ENCODE results near the gene MAFG.

MAFG gene

GRCh38 chr17:81904600-81905423 lies 22.7 kb downstream of the MAFG start:
- Histone ChIP-seq H3K4me2 (ENCODE audit: low read depth, low read length) (no peak overlapping the region), H2AFZ (ENCODE audit: low read length) (no peak overlapping the region), H3K9ac (ENCODE audit: low read length) (no peak overlapping the region), H3K27me3 (replicated peaks; ENCODE audit: insufficient read depth, low read length) (no peaks in the 10 kb centered on the region; the same call in 1 of the 2 replicates), H3K36me3 (replicated peaks; ENCODE audit: insufficient read depth, low read length) (no peaks in the 10 kb centered on the region), H3K27ac (ENCODE audit: low read length) (no peak overlapping the region), H3F3A (ENCODE audit: insufficient read depth, low read length) (no peaks in the 10 kb centered on the region), H3K9me3 (replicated peaks; ENCODE audit: insufficient read depth, low read length) (no peaks in the 10 kb centered on the region), H3K4me1 (ENCODE audit: low read length) (peaks cover under 1% of the 10 kb centered on the region; the same call in 1 of the 2 replicates), H3K79me2 (ENCODE audit: low read length) (peaks cover 8% of the 10 kb centered on the region; the same call in 1 of the 2 replicates), H3K4me3 (ENCODE audit: low read length) (no peak overlapping the region), H4K20me1 (ENCODE audit: insufficient read depth, low read length) (no peaks in the 10 kb centered on the region), H3K9me2 (replicated peaks; ENCODE audit: insufficient read depth, low read length) (no peaks in the 10 kb centered on the region)
- no peak for DNase-seq
- TF ChIP-seq CTCF (IDR thresholded peaks at IDR 0.05; ENCODE audit: low read length) (no peak), EZH2phosphoT487 (IDR thresholded peaks at IDR 0.05; ENCODE audit: low read length) (no peak), EZH2 (optimal IDR thresholded peaks at IDR 0.05; ENCODE audit: low read depth, low read length) (no peak)

GRCh38 chr17:81903896-81904599 lies 23.5 kb downstream of the MAFG start:
- H3K27me3 ChIP-seq (replicated peaks; ENCODE audit: insufficient read depth, low read length): no peaks in the 10 kb centered on the region; the same call in 1 of the 2 replicates
- no peak overlapping the region for H3K9ac ChIP-seq (ENCODE audit: low read length)
- H3K4me3 ChIP-seq (ENCODE audit: low read length): no peak overlapping the region
- H3K9me2 ChIP-seq (replicated peaks; ENCODE audit: insufficient read depth, low read length): no peaks in the 10 kb centered on the region
- H3K9me3 ChIP-seq (replicated peaks; ENCODE audit: insufficient read depth, low read length): no peaks in the 10 kb centered on the region
- no peaks in the 10 kb centered on the region for H3F3A ChIP-seq (ENCODE audit: insufficient read depth, low read length)
- TF ChIP-seq CTCF (IDR thresholded peaks at IDR 0.05; ENCODE audit: low read length) (no peak), EZH2phosphoT487 (IDR thresholded peaks at IDR 0.05; ENCODE audit: low read length) (no peak), EZH2 (optimal IDR thresholded peaks at IDR 0.05; ENCODE audit: low read depth, low read length) (no peak)
- no peaks in the 10 kb centered on the region for H3K36me3 ChIP-seq (replicated peaks; ENCODE audit: insufficient read depth, low read length)
- no peaks in the 10 kb centered on the region for H3K4me1 ChIP-seq (ENCODE audit: low read length)
- no peak for DNase-seq
- no peak overlapping the region for H3K4me2 ChIP-seq (ENCODE audit: low read depth, low read length)
- H2AFZ ChIP-seq (ENCODE audit: low read length): no peak overlapping the region
- H3K79me2 ChIP-seq (ENCODE audit: low read length): 0 out of 2 replicates have a peak, but pooled peaks cover under 1% of the 10 kb centered on the region
- H3K27ac ChIP-seq (ENCODE audit: low read length): no peak overlapping the region
- H4K20me1 ChIP-seq (ENCODE audit: insufficient read depth, low read length): no peaks in the 10 kb centered on the region

- Histone ChIP-seq H4K20me1 (ENCODE audit: insufficient read depth, low read length) (no peaks in the 10 kb centered on the region), H3K27ac (ENCODE audit: low read length) (no peak overlapping the region), H3K9me2 (replicated peaks; ENCODE audit: insufficient read depth, low read length) (no peaks in the 10 kb centered on the region), H3K9me3 (replicated peaks; ENCODE audit: insufficient read depth, low read length) (no peaks in the 10 kb centered on the region), H3K27me3 (replicated peaks; ENCODE audit: insufficient read depth, low read length) (no peaks in the 10 kb centered on the region; the same call in 1 of the 2 replicates), H3F3A (ENCODE audit: insufficient read depth, low read length) (no peaks in the 10 kb centered on the region), H3K79me2 (ENCODE audit: low read length) (no peaks in the 10 kb centered on the region), H3K9ac (ENCODE audit: low read length) (no peak overlapping the region), H3K36me3 (replicated peaks; ENCODE audit: insufficient read depth, low read length) (no peaks in the 10 kb centered on the region), H3K4me1 (ENCODE audit: low read length) (no peaks in the 10 kb centered on the region), H3K4me3 (ENCODE audit: low read length) (no peak overlapping the region), H3K4me2 (ENCODE audit: low read depth, low read length) (no peak overlapping the region), H2AFZ (ENCODE audit: low read length) (no peak overlapping the region)
- DNase-seq: no peak
- no peak for TF ChIP-seq EZH2phosphoT487 (IDR thresholded peaks at IDR 0.05; ENCODE audit: low read length)
- no peak for TF ChIP-seq CTCF (IDR thresholded peaks at IDR 0.05; ENCODE audit: low read length)
- no peak for TF ChIP-seq EZH2 (optimal IDR thresholded peaks at IDR 0.05; ENCODE audit: low read depth, low read length)
These were observed 24.1 kb downstream of the MAFG start for GRCh38 chr17:81903415-81903831.

All from MM.1S (cell line).